HS-27A (cell line): ENCODE data around the gene WIPF3.
"Not testable (repeated sequence)": the region's sequence is repeated elsewhere in the genome, so short reads cannot be mapped to it uniquely, and the experiment has no call there.

Experiments used
- DNase-seq: peaks from one replicate; pipeline ENCODE4 v3.0.0-alpha.2; 2012; ENCODE audit warnings: low read depth, missing footprints

Gene WIPF3

GRCh38 chr7:29955075-29955792, 148.9 kb downstream of the WIPF3 start:
- DNase-seq: no peak

- DNase-seq: no peak
Observed at GRCh38 chr7:29955799-29956486, 149.6 kb downstream of the WIPF3 start.

- no peak for DNase-seq
Observed at GRCh38 chr7:29956487-29956836, 150.2 kb downstream of the WIPF3 start.

DNA sequence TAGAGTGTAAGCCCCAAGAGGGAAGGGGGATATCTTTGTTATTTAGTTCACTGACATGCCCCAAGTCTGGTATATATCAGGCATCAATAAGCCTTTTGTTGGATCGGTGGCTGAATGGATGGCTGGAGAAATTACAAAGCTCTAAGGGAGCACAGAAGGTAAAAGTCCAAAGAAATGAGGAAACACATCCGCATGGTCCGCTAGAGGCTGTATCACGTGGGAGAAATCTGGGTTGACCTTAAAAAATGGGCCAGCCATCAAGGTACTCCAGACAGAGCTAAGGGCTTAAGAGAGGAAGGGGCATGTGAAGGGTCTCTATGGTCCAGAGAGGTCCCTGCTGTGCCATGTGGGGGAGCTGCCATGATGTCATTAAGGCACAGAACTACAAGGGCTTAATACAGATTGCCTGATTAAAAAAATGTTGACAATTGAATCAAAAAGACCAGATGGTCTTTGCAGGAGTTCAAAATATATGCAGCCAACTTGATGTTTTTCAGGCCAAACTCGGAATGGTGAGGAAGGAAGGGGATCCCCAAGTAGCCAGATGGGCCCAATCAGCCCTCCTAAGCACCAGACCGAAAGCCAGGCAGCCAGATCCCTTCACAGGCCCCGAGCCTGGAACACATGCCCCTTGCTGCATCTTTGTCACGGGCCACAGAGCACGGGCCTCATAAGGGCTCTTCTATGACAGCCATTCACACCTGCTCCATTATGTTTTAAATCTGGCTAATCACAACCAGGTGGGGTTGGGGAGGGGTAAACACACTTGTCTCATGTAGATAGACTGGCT, 151.4 kb downstream of the WIPF3 start:
- DNase-seq: no peak

- no peak for DNase-seq
Observed at GRCh38 chr7:29958667-29959358, 152.5 kb downstream of the WIPF3 start.

GRCh38 chr7:29961611-29962010, 155.3 kb downstream of the WIPF3 start:
- DNase-seq: not testable (repeated sequence)

DNA sequence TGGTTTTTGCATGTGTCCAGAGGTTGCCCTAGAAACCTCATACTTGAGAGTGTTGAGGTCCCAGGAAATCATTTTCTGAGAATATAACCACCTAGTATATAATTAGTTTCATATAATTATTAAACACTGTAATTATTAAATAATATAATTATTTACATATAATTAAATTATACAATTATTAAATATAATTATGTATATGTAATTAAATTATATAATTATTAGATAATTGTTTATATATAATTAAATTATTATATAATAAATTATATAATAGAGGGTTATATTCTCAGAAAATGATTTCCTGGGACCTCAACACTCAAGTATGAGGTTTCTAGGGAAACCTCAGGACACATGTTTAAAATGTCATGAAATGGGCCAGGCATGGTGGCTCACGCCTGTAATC, 155.7 kb downstream of the WIPF3 start:
- DNase-seq: no peak

DNA sequence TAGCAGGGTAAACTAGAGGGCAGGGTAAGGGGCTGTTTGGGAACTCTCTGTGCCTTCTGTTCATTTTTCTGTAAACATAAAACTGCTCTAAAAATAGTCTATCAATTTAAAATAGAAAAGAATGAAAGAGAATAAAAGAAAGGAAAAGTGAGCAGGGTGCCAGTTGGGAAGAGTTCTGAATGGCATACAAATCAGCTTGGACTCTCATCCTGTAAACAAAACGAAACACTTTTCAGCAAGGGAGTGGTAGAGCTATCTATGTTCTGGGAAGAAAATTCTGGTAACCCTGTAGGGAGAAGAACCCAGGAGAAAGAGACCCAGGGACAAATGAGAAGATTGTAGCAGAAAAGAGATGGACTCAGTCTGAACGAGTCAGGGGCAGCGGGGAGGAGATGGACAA, 158.7 kb downstream of the WIPF3 start:
- no peak for DNase-seq
